Loucy (cell line): ENCODE results near the gene ATP1A4.

Experiments
- H2AFZ ChIP-seq: fragments of 200-600 bp; sonication (generic); 2 replicates; pipeline ENCODE4 v1.6.0; 2016; ENCODE audit warnings: antibody characterized with exemption, mild to moderate bottlenecking, low read length, moderate library complexity
- H3F3A ChIP-seq: fragments of 200-600 bp; 2 replicates; pipeline ENCODE4 v1.6.0; 2016; ENCODE audit warnings: antibody characterized with exemption, low read depth, mild to moderate bottlenecking
- H3K27me3 ChIP-seq: fragments of 200-600 bp; sonication (generic); 2 replicates; pipeline ENCODE4 v1.6.1; 2014; ENCODE audit warnings: low read length, mild to moderate bottlenecking; ENCODE audit not compliant: insufficient read depth, poor library complexity, severe bottlenecking
- H3K36me3 ChIP-seq: fragments of 200-600 bp; sonication (generic); 2 replicates; pipeline ENCODE4 v1.6.1; 2016; ENCODE audit warnings: low read length; ENCODE audit not compliant: insufficient read depth
- H3K4me1 ChIP-seq: fragments of 200-600 bp; sonication (generic); 2 replicates; pipeline ENCODE4 v1.5.1; 2014; ENCODE audit warnings: low read length, mild to moderate bottlenecking; ENCODE audit not compliant: insufficient read depth, poor library complexity, severe bottlenecking
- H3K4me2 ChIP-seq: fragments of 200-600 bp; sonication (generic); 2 replicates; pipeline ENCODE4 v1.6.0; 2014; ENCODE audit warnings: antibody characterized with exemption, low read length, low read depth, mild to moderate bottlenecking; ENCODE audit not compliant: poor library complexity, severe bottlenecking
- H3K4me3 ChIP-seq: fragments of 200-600 bp; sonication (generic); 2 replicates; pipeline ENCODE4 v1.5.1; 2014; ENCODE audit warnings: low read length, mild to moderate bottlenecking, mixed read lengths; ENCODE audit not compliant: poor library complexity, severe bottlenecking
- H3K79me2 ChIP-seq: fragments of 200-600 bp; sonication (generic); 2 replicates; pipeline ENCODE4 v1.6.1; 2014; ENCODE audit warnings: low read length; ENCODE audit not compliant: insufficient read depth
- H3K9ac ChIP-seq: fragments of 200-600 bp; sonication (generic); 2 replicates; pipeline ENCODE4 v1.6.0; 2014; ENCODE audit warnings: mild to moderate bottlenecking, low read depth, low read length, moderate library complexity; ENCODE audit not compliant: poor library complexity, severe bottlenecking
- H3K9me2 ChIP-seq: fragments of 200-600 bp; sonication (generic); replicated peaks from 2 replicates; pipeline ENCODE4 v1.6.1; 2016; ENCODE audit warnings: low read depth, low read length, mixed read lengths
- H3K9me3 ChIP-seq: fragments of 200-600 bp; sonication (generic); 2 replicates; pipeline ENCODE4 v1.6.1; 2014; ENCODE audit warnings: mild to moderate bottlenecking, antibody characterized with exemption, low read length, low read depth; ENCODE audit not compliant: insufficient read depth
- H4K20me1 ChIP-seq: fragments of 200-600 bp; sonication (generic); 2 replicates; pipeline ENCODE4 v1.6.0; 2014; ENCODE audit warnings: antibody characterized with exemption, low read length, mild to moderate bottlenecking; ENCODE audit not compliant: insufficient read depth, poor library complexity, severe bottlenecking
- EZH2phosphoT487 ChIP-seq: fragments of 200-600 bp; IDR thresholded peaks from 2 replicates; pipeline ENCODE4 v1.6.1; 2018; ENCODE audit warnings: antibody characterized with exemption, mild to moderate bottlenecking, moderate library complexity, borderline replicate concordance
- TF ChIP-seq, protein P1 (sequence below): fragments of 200-600 bp; sonication (generic); conservative IDR thresholded peaks from 2 replicates; pipeline ENCODE4 v1.5.1; 2014; ENCODE audit warnings: mild to moderate bottlenecking, antibody characterized with exemption, low read length

ATP1A4 gene

DNA sequence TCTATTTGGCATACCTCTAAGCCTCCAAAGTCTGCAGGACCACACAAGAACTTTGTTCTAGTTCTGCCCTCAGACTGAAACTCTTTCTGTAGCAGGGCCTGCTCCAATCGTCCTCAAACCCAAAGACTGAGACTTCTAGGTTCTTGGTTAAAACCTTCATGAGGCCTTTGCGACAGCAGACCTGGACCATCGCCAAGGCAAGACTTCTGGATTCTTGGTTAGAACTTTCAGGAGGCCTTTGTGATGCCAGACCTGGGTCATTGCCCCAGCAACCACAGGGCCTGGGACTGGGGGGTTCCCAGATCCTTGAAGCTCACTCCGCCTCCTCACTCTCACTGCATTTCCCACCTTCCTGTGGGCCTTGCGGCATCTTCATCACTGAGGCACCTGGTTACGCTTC is at the start of gene ATP1A4:
ATP1A4 (plus strand) TSS at position 301 of the 400 bp plus-strand sequence. CDS start 438 bp downstream, outside the sequence.
- H2AFZ ChIP-seq, result no peak within 1 kb of the TSS
- no peaks in the 10 kb centered on the region for H3F3A ChIP-seq
- H3K4me2 ChIP-seq, result no peak within 1 kb of the TSS

DNA sequence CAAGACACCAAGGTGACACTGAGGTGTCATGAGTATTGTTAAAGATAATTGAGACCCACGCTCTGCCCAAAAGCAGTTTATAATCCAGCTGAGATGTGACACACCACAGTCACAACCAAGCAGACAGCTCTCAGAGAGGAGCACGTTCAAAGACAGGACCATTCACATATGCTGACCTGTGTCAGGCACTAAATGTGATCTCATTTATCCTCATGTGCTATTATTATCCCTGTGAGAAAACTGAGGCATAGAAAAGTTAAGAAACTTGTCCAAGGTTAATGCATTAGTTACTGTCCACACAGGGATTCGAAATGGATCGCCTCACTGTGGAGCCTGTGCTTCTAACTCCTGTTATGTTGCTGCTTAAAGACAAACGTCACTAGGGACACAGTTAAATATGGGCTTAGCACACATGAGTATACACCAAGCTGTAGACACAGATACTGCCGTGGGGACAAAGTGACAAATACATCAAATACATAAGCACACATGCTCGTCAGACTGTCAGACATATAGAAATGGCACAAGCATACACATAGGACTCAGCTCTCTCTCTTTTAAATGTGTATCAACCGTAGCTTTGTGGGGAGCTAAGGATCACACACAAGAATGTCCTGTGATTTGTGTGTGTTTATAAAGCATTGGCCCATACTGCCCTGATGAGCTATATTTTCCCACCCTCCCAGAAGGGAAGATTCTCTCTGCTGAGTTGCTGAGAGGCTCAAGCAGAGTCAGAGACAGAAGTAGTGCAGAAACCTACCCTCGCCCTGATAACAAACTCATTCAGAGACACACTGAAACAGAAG is 49.5 kb upstream of the ATP1A4 start:
- Histone ChIP-seq H3F3A (no peaks in the 10 kb centered on the region), H3K27me3 (no peaks in the 10 kb centered on the region), H3K4me3 (no peak overlapping the region), H3K9me2 (no peaks in the 10 kb centered on the region), H3K9ac (no peak overlapping the region), H3K79me2 (peaks cover 13% of the 10 kb centered on the region; the same call in 1 of the 2 replicates), H3K4me1 (peaks cover 27% of the 10 kb centered on the region), H3K9me3 (no peaks in the 10 kb centered on the region), H4K20me1 (no peaks in the 10 kb centered on the region), H2AFZ (peak overlapping the region; percentile 69; the same call in 1 of the 2 replicates), H3K36me3 (no peaks in the 10 kb centered on the region), H3K4me2 (no peak overlapping the region)
- TF ChIP-seq, protein P1, sequence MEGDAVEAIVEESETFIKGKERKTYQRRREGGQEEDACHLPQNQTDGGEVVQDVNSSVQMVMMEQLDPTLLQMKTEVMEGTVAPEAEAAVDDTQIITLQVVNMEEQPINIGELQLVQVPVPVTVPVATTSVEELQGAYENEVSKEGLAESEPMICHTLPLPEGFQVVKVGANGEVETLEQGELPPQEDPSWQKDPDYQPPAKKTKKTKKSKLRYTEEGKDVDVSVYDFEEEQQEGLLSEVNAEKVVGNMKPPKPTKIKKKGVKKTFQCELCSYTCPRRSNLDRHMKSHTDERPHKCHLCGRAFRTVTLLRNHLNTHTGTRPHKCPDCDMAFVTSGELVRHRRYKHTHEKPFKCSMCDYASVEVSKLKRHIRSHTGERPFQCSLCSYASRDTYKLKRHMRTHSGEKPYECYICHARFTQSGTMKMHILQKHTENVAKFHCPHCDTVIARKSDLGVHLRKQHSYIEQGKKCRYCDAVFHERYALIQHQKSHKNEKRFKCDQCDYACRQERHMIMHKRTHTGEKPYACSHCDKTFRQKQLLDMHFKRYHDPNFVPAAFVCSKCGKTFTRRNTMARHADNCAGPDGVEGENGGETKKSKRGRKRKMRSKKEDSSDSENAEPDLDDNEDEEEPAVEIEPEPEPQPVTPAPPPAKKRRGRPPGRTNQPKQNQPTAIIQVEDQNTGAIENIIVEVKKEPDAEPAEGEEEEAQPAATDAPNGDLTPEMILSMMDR, result no peak
- no peak for TF ChIP-seq EZH2phosphoT487

More for the DNA sequence above, at the start of gene ATP1A4:
- Histone ChIP-seq H3K79me2 (no peaks in the 10 kb centered on the region), H3K4me1 (no peaks in the 10 kb centered on the region), H3K9ac (no peak within 1 kb of the TSS), H3K36me3 (no peaks in the 10 kb centered on the region), H3K27me3 (no peaks in the 10 kb centered on the region), H3K9me2 (no peaks in the 10 kb centered on the region), H4K20me1 (no peaks in the 10 kb centered on the region), H3K4me3 (no peak within 1 kb of the TSS), H3K9me3 (no peaks in the 10 kb centered on the region)
- TF ChIP-seq EZH2phosphoT487, result no peak
- TF ChIP-seq, protein P1, result no peak

DNA sequence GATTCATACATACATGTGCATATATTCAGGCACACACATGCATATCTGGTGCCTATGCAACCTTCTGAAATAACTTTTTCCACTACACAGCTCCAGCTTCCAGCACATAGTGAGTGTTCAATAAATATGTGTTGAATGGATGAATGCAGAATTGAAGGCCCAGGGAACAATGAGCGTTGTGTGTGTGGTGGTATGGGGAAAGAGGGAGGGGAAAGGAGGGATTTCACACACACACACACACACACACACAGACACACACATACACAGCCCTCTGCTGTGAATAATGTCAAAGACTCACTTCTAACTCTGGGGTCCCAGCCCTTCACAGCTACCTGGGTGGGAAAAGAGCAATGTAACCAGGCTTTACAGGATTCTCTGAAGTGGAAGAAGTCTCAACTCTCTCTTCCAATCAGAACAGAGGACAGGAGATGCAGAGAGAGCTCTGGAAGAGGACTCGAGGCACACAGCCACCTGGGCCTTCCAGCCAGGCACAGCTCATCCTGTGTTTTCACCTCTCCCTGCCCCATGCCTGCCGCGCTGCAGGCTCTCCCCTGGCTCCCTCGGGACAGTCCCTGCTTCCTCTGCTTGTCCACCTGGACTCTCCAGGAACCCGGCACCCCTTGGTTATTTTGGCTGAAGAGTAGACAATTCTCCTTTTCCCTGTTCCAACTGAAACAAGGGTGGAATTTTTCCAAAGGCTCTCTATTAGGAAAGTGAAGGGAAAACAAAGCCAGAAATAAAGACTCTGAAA is 47.6 kb upstream of the ATP1A4 start:
- TF ChIP-seq EZH2phosphoT487, result no peak
- TF ChIP-seq, protein P1, result no peak

More for the DNA sequence above, 47.6 kb upstream of the ATP1A4 start:
- H4K20me1 ChIP-seq, result no peaks in the 10 kb centered on the region
- no peak overlapping the region for H3K4me2 ChIP-seq
- peaks cover 18% of the 10 kb centered on the region for H3K4me1 ChIP-seq
- no peaks in the 10 kb centered on the region for H3K36me3 ChIP-seq
- H2AFZ ChIP-seq, result no peak overlapping the region
- no peaks in the 10 kb centered on the region for H3K9me2 ChIP-seq
- H3K4me3 ChIP-seq, result no peak overlapping the region
- no peaks in the 10 kb centered on the region for H3K9me3 ChIP-seq
- no peaks in the 10 kb centered on the region for H3F3A ChIP-seq
- no peaks in the 10 kb centered on the region for H3K27me3 ChIP-seq
- H3K79me2 ChIP-seq, result no peaks in the 10 kb centered on the region
- no peak overlapping the region for H3K9ac ChIP-seq
